ENCODE results near the gene LACC1.
A peak's percentile ranks its signal among the peaks of the same experiment; 100 is the strongest.

The LACC1 gene

GRCh38 chr13:43894438-43894837 lies 14.7 kb downstream of the LACC1 start:
- DNase-seq: no peak

DNA sequence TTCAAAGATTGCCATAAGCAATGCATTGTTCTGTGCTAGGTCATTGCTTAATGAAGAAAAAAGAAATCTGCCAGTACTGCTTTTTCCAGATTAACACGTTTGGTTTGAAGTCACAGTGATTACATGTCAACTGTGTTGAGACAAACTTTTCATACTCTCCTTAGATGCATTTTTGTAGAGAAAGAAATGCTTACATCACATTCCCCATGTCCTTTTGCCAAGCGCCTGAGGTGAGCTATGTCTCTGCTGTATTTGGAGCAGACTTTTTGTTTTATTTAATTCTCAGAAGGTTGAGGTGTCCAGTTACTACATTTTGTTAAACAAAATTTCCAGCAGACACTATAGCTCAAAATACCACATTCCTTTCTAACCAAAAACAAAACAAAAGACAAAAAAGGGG lies 16.2 kb downstream of the LACC1 start:
- no peak for DNase-seq

- DNase-seq: peak; percentile 7
These were observed 25.8 kb downstream of the LACC1 start for GRCh38 chr13:43905435-43906031.

DNA sequence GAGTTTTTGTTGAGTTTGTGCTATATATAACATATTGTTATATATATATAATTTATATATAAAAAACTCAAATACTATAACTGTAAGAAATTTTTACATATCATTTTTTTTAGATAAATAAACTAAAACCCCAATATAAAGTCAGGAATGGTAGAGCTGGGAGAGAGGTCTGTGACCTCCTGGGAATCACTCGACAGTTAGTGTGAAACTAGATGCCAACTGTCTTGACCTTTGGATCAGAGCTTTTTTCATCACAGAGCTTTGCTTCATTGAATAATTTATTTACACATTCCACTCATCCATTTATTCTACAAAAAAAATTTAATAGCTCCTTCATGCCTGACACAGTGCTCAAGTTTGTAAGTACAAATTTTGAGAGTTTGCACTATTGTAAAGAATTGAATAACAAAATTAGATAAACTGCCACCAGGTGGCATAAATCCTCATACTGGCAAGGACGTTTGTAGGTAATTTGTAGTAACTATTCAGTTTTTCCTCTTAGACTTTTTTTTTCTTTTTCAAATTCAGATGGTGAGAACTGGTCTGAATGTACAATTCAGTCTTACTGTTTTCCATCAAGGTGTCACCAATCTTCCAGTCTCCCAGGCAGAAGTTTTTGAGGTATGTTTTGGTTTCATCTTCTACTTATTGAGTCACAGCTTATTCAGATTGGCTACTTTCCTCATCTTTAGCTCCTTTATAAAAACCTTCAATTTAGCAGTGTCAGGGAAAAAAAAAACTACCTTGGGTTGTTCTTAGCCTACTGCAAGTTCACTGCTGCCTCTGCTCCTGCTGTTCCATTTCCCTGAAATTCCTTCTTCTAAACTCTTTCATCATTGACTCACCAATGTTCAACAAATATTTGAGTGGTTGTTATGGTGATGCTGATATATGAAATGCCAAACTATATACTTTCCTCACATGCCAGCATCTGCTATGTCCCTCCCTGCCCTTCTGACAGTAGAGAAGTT lies 28.7 kb downstream of the LACC1 start:
- peak; percentile 15 for DNase-seq

DNA sequence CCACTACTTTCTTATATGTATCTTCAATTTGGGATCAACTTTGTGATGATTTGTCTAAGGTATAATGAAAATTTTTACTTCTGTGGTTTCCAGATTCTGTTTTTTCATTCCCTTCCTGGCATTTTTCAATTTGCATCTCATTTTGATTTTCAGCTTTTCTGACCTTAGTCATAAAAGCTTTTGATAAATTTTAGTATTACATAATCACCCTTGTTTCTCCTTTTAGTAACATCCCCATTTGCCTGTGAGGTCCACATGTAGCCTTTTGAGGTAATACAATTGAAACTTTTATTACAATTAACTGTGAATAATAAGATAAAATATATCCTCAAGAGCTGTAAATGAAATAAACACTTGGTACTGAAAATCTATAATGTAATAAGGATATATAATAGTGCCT lies 31.2 kb downstream of the LACC1 start:
- no peak for DNase-seq

- no peak for DNase-seq
These were observed 31.6 kb downstream of the LACC1 start for GRCh38 chr13:43911278-43911677.

DNA sequence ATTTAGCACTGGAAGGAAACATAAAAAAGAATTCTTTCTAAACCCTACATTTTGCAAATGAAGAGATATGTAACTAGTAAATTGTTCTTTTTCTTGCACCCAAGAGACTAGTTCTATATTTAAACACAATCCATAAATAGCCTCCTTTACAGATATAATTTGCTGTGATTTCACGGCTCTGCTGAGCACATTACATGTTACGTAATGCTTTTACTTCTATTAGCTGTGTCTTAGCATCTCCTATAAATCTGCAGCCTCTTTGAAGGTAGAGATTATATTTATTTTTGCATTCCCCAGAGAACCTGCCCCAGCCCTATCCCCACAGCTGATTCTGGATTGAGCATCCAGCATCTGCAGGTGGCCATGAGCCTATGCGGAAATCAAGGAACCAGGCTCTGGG lies 32.2 kb downstream of the LACC1 start:
- DNase-seq: no peak

DNA sequence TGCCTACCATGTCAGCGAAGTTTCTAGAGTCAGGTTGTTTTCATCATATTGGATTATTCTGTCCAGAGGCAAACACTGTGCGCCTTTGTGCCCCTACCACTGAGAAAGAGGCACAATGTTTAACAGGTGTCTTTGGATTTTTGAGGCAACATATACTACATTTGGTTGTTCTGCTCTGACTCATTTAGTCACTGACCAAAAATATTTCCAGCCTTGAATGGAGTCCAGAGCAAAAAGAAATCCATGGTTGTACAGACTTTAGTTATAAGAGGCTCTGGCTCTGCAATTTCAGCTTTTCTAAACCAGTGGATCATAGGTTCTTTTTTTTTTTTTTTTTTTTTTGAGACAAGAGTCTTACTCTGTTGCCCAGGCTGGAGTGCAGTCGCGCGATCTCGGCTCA lies 35.7 kb downstream of the LACC1 start:
- no peak for DNase-seq

DNA sequence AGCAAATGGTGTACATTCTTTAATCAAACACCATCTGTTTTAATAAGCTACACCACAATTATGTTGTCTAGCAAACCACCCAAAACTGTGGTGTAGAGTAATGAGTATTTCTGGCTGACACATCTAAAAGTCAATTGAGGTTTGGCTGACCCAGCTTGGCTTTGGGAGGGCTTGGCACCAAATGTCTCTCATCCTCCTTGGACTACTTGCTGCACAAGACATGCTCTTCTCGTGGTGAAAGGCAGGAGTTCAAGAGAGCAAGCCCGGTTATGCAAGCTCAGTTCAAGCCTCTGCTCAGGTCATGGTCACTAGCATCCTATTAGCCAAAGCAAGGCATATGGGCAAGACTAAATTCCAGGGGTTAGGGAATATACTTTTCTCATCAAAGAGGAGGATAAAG lies 37.1 kb downstream of the LACC1 start:
- no peak for DNase-seq

- no peak for DNase-seq
These were observed 38.9 kb downstream of the LACC1 start for GRCh38 chr13:43918636-43919035.

- no peak for DNase-seq
These were observed 41.4 kb downstream of the LACC1 start for GRCh38 chr13:43920965-43921674.

GRCh38 chr13:43924549-43925245 lies 45.0 kb downstream of the LACC1 start:
- DNase-seq: no peak

GRCh38 chr13:43929947-43930346 lies 50.2 kb downstream of the LACC1 start:
- no peak for DNase-seq

GRCh38 chr13:43933378-43933777 lies 53.7 kb downstream of the LACC1 start:
- no peak for DNase-seq

- DNase-seq: no peak
These were observed 54.6 kb downstream of the LACC1 start for GRCh38 chr13:43934273-43934672.

- DNase-seq: no peak
These were observed 56.2 kb downstream of the LACC1 start for GRCh38 chr13:43935878-43936277.

GRCh38 chr13:43936647-43937046 lies 56.9 kb downstream of the LACC1 start:
- no peak for DNase-seq

- no peak for DNase-seq
These were observed 58.1 kb downstream of the LACC1 start for GRCh38 chr13:43937839-43938238.

GRCh38 chr13:43938449-43938848 lies 58.7 kb downstream of the LACC1 start:
- no peak for DNase-seq

DNA sequence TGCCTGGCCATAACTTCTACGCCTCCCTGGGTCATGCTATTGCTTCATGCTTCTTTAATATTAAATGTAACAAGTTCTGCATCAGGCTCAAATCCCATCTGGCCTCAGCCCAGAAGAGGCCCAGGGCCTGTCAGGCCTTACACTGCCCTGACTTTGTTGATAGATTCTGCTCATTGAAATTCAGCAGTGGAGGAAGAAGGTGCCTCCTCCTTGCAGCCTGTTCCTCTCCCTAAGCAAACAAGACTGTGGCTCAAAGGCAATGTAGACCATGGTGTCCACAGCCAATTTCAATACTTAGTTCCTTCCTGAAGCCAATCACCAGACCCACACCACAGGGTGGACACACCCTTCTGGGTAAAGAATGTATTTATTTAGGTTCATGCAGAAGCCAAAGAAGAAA lies 59.4 kb downstream of the LACC1 start:
- no peak for DNase-seq

DNA sequence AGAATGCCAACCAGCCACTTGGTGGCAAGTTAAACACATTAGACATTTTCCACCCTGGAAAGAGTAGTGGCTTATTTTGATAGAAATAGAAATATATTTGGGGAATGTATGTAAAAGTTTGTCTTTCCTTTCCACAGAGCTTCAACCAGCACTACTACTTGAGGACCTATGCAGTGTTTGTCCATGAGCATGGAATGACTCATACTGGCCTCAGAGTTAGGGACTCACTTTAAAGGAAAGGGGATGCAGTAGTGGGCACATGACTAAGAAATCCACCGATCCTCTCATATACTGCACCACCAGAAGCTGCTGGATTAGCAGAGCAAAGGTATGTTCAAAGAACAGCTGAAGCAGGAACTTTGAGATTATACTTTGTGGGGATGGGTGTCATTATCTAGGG lies 62.6 kb downstream of the LACC1 start:
- DNase-seq: no peak

All from NCI-H1417 treated with DMSO at 0.1 percent for 48 hours (cell line).